A549 (cell line): ENCODE results near the gene ZNF276.

Experiments used
- CHD4 ChIP-seq: fragments of 200-600 bp; sonication (generic); IDR thresholded peaks from 2 replicates; pipeline ENCODE4 v1.6.1; 2016; ENCODE audit warnings: antibody characterized with exemption, mild to moderate bottlenecking, borderline replicate concordance
- CTCF ChIP-seq: fragments of >200 bp; sonication (Bioruptor Twin); formaldehyde crosslinking; IDR thresholded peaks from 3 replicates; pipeline ENCODE4 v1.5.1; 2016
- E2F6 ChIP-seq: IDR thresholded peaks from 2 replicates; pipeline ENCODE4 v1.6.1; 2012; ENCODE audit warnings: low read depth, borderline replicate concordance
- MAFK ChIP-seq: fragments of 450-650 bp; IDR thresholded peaks from 2 replicates; pipeline ENCODE4 v1.6.1; 2014; ENCODE audit not compliant: partially characterized antibody
- NFE2L2 ChIP-seq: fragments of 150-350 bp; conservative IDR thresholded peaks from 2 replicates; pipeline ENCODE4 v1.6.1; 2014; ENCODE audit warnings: low read length

- TF ChIP-seq NFE2L2, result no peak
- TF ChIP-seq E2F6, result no peak
- TF ChIP-seq MAFK, result no peak
- TF ChIP-seq CTCF, result no peak
- no peak for TF ChIP-seq CHD4
Measured at GRCh38 chr16:89690392-89690901, 30.9 kb upstream of the ZNF276 start.
